Skin epidermis (tissue), 12 donors: Measurements from ENCODE around the gene ST14.
A peak's percentile ranks its signal among the peaks of the same experiment; 100 is the strongest.

ENCODE experiments used
- H3K27ac ChIP-seq, 21 experiments: fragments of 200-600 bp; sonication (generic) in 11 of 21; one replicate each; pipeline ENCODE4 v1.5.0; 2020; ENCODE audit warnings: mild to moderate bottlenecking in 3 of 21, inconsistent platforms in 2 of 21, moderate library complexity in 2 of 21
- H3K4me3 ChIP-seq, 7 experiments: fragments of 200-600 bp; sonication (generic) in 2 of 7; one replicate each; pipeline ENCODE4 v1.5.0; 2020; ENCODE audit warnings: inconsistent platforms in 2 of 7, mild to moderate bottlenecking in 2 of 7, moderate library complexity in 1 of 7

ST14 gene

GRCh38 chr11:130202009-130202817 lies 42.6 kb downstream of the ST14 start:
- H3K4me3 ChIP-seq, result no peak overlapping the region
- H3K27ac ChIP-seq, result no peak overlapping the region

- Histone ChIP-seq H3K27ac (no peak overlapping the region), H3K4me3 (no peak overlapping the region)
Measured at GRCh38 chr11:130202818-130203689, 43.5 kb downstream of the ST14 start.

GRCh38 chr11:130203766-130204702 lies 44.5 kb downstream of the ST14 start:
- Histone ChIP-seq H3K27ac (no peak overlapping the region), H3K4me3 (no peak overlapping the region)

GRCh38 chr11:130204703-130205095 lies 45.1 kb downstream of the ST14 start:
- no peak overlapping the region for H3K27ac ChIP-seq
- H3K4me3 ChIP-seq, result no peak overlapping the region

- H3K27ac ChIP-seq, result no peak overlapping the region
- no peak overlapping the region for H3K4me3 ChIP-seq
Measured at GRCh38 chr11:130206141-130206540, 46.6 kb downstream of the ST14 start.

GRCh38 chr11:130208241-130209127 lies 48.9 kb downstream of the ST14 start:
- H3K27ac ChIP-seq, result peak overlapping the region in 1 of 21 experiments; percentile 21
- H3K4me3 ChIP-seq, result no peak overlapping the region

GRCh38 chr11:130209128-130209932 lies 49.7 kb downstream of the ST14 start:
- peak overlapping the region in 1 of 21 experiments; percentile 21 for H3K27ac ChIP-seq

GRCh38 chr11:130209954-130210854 lies 50.6 kb downstream of the ST14 start:
- Histone ChIP-seq H3K4me3 (no peak overlapping the region), H3K27ac (no peak overlapping the region)

More at GRCh38 chr11:130209128-130209932, 49.7 kb downstream of the ST14 start:
- H3K4me3 ChIP-seq, result no peak overlapping the region

- H3K4me3 ChIP-seq, result no peak overlapping the region
- H3K27ac ChIP-seq, result no peak overlapping the region
Measured at GRCh38 chr11:130211144-130211543, 51.6 kb downstream of the ST14 start.

GRCh38 chr11:130211781-130212401 lies 52.3 kb downstream of the ST14 start:
- no peak overlapping the region for H3K4me3 ChIP-seq
- H3K27ac ChIP-seq, result no peak overlapping the region

GRCh38 chr11:130212431-130212961 lies 52.9 kb downstream of the ST14 start:
- no peak overlapping the region for H3K4me3 ChIP-seq
- no peak overlapping the region for H3K27ac ChIP-seq

GRCh38 chr11:130213143-130213978 lies 53.8 kb downstream of the ST14 start:
- H3K4me3 ChIP-seq, result no peak overlapping the region
- no peak overlapping the region for H3K27ac ChIP-seq

GRCh38 chr11:130213979-130214281 lies 54.3 kb downstream of the ST14 start:
- no peak overlapping the region for H3K27ac ChIP-seq
- H3K4me3 ChIP-seq, result no peak overlapping the region

GRCh38 chr11:130214861-130215530 lies 55.4 kb downstream of the ST14 start:
- Histone ChIP-seq H3K27ac (no peak overlapping the region), H3K4me3 (no peak overlapping the region)
